IMR-90 (cell line): ENCODE results near the gene TREH.

ENCODE experiments used
- BHLHE40 ChIP-seq: fragments of 150-350 bp; IDR thresholded peaks from 2 replicates; pipeline ENCODE4 v1.6.1; 2016; ENCODE audit warnings: mild to moderate bottlenecking, low read depth, low read length
- CEBPB ChIP-seq: IDR thresholded peaks from 2 replicates; pipeline ENCODE4 v1.6.1; 2012; ENCODE audit warnings: low read depth, low read length, improper control_type of control experiment
- CTCF ChIP-seq: conservative IDR thresholded peaks from 2 replicates; pipeline ENCODE4 v1.5.1; 2012; ENCODE audit warnings: mild to moderate bottlenecking, low read depth, low read length, improper control_type of control experiment
- MAZ ChIP-seq: IDR thresholded peaks from 2 replicates; pipeline ENCODE4 v1.6.1; 2012; ENCODE audit warnings: low read depth, mild to moderate bottlenecking, low read length, improper control_type of control experiment, moderate library complexity, borderline replicate concordance
- MXI1 ChIP-seq: IDR thresholded peaks from 2 replicates; pipeline ENCODE4 v1.6.1; 2012; ENCODE audit warnings: low read depth, mild to moderate bottlenecking, low read length, moderate library complexity, borderline replicate concordance
- NFE2L2 ChIP-seq: fragments of 150-350 bp; IDR thresholded peaks from 2 replicates; pipeline ENCODE4 v1.6.1; 2016; ENCODE audit warnings: low read depth, mild to moderate bottlenecking, low read length
- POLR2A ChIP-seq: IDR thresholded peaks from 2 replicates; pipeline ENCODE4 v1.6.1; 2012; ENCODE audit warnings: mild to moderate bottlenecking, low read depth, low read length
- RAD21 ChIP-seq: IDR thresholded peaks from 2 replicates; pipeline ENCODE4 v1.6.1; 2012; ENCODE audit warnings: low read length, improper control_type of control experiment
- RCOR1 ChIP-seq: IDR thresholded peaks from 2 replicates; pipeline ENCODE4 v1.6.1; 2012; ENCODE audit warnings: mild to moderate bottlenecking, low read length, improper control_type of control experiment; ENCODE audit not compliant: insufficient replicate concordance
- RFX5 ChIP-seq: IDR thresholded peaks from 2 replicates; pipeline ENCODE4 v1.8.0; 2012; ENCODE audit warnings: low read depth, mild to moderate bottlenecking, low read length, moderate library complexity
- SMC3 ChIP-seq: fragments of 150-350 bp; IDR thresholded peaks from 2 replicates; pipeline ENCODE4 v1.6.1; 2016; ENCODE audit warnings: low read depth, mild to moderate bottlenecking, antibody characterized with exemption, low read length, moderate library complexity
- USF2 ChIP-seq: fragments of 150-350 bp; IDR thresholded peaks from 2 replicates; pipeline ENCODE4 v1.6.1; 2017; ENCODE audit warnings: mild to moderate bottlenecking, antibody characterized with exemption, low read length, low read depth

GRCh38 chr11:118641397-118642019 is 37.9 kb downstream of the TREH start:
- TF ChIP-seq RCOR1 = no peak
- TF ChIP-seq RAD21 = no peak
- no peak for TF ChIP-seq MXI1
- no peak for TF ChIP-seq POLR2A
- TF ChIP-seq CTCF = no peak
- TF ChIP-seq RFX5 = no peak
- no peak for TF ChIP-seq CEBPB
- no peak for TF ChIP-seq USF2
- TF ChIP-seq BHLHE40 = no peak
- no peak for TF ChIP-seq MAZ
- TF ChIP-seq SMC3 = no peak
- TF ChIP-seq NFE2L2 = no peak
